Prostate gland (tissue), 2 donors: ENCODE measurements around the gene KANTR.

Experiments used
- CTCF ChIP-seq, 4 experiments: fragments of 200-600 bp in 2 of 4; fragments of 450-650 bp in 2 of 4; sonication (generic) in 2 of 4; IDR thresholded peaks; 1 replicate in 3 of 4; 2 replicates in 1 of 4; pipeline ENCODE4 v1.5.1; 2016 to 2019; ENCODE audit warnings: antibody characterized with exemption in 4 of 4, mild to moderate bottlenecking in 2 of 4, moderate library complexity in 2 of 4
- POLR2A ChIP-seq: fragments of 450-650 bp; IDR thresholded peaks from one replicate; pipeline ENCODE4 v1.6.1; 2016; ENCODE audit warnings: antibody characterized with exemption, mild to moderate bottlenecking

- TF ChIP-seq POLR2A, result no peak
- no peak for TF ChIP-seq CTCF (IDR thresholded peaks at IDR 0.05)
These were observed 38.6 kb upstream of the KANTR start for GRCh38 chrX:53055244-53055849.
